ENCODE results near the gene FAM186B.

Gene FAM186B

GRCh38 chr12:49552014-49552413 is 53.4 kb downstream of the FAM186B start:
- no peak for DNase-seq (ENCODE audit: low read depth)

GRCh38 chr12:49550693-49551252 is 54.7 kb downstream of the FAM186B start:
- no peak for DNase-seq (ENCODE audit: low read depth)

GRCh38 chr12:49549735-49550692 is 55.4 kb downstream of the FAM186B start:
- no peak for DNase-seq (ENCODE audit: low read depth)

GRCh38 chr12:49548822-49549648 is 56.4 kb downstream of the FAM186B start:
- no peak for DNase-seq (ENCODE audit: low read depth)

- no peak for DNase-seq (ENCODE audit: low read depth)
These were observed 57.0 kb downstream of the FAM186B start for GRCh38 chr12:49548481-49548821.

- DNase-seq (ENCODE audit: low read depth) = no peak
These were observed 58.2 kb downstream of the FAM186B start for GRCh38 chr12:49547090-49547690.

- no peak for DNase-seq (ENCODE audit: low read depth)
These were observed 59.0 kb downstream of the FAM186B start for GRCh38 chr12:49546481-49546880.

GRCh38 chr12:49545815-49546214 is 59.6 kb downstream of the FAM186B start:
- no peak for DNase-seq (ENCODE audit: low read depth)

- DNase-seq (ENCODE audit: low read depth) = no peak
These were observed 61.3 kb downstream of the FAM186B start for GRCh38 chr12:49543914-49544815.

- DNase-seq (ENCODE audit: low read depth) = no peak
These were observed 62.1 kb downstream of the FAM186B start for GRCh38 chr12:49543221-49543913.

- DNase-seq (ENCODE audit: low read depth) = no peak
These were observed 62.8 kb downstream of the FAM186B start for GRCh38 chr12:49542592-49543160.

- DNase-seq (ENCODE audit: low read depth) = no peak
These were observed 63.4 kb downstream of the FAM186B start for GRCh38 chr12:49541911-49542505.

GRCh38 chr12:49541140-49541861 is 64.1 kb downstream of the FAM186B start:
- DNase-seq (ENCODE audit: low read depth) = no peak

- no peak for DNase-seq (ENCODE audit: low read depth)
These were observed 65.0 kb downstream of the FAM186B start for GRCh38 chr12:49540229-49541139.

GRCh38 chr12:49539406-49540228 is 65.8 kb downstream of the FAM186B start:
- DNase-seq (ENCODE audit: low read depth) = no peak

GRCh38 chr12:49538510-49539403 is 66.7 kb downstream of the FAM186B start, which contains the start of gene KCNH3:
TSS of gene KCNH3 (plus strand) at chr12:49539030. CDS start at chr12:49539417, 387 bp downstream.
- DNase-seq (ENCODE audit: low read depth) = peak; percentile 76

All from ELR (cell line).